SKM-1 (cell line): Measurements from ENCODE around the gene ZNF346.
"Not testable (repeated sequence)": the region's sequence is repeated elsewhere in the genome, so short reads cannot be mapped to it uniquely, and the experiment has no call there.

Experiments used
- DNase-seq: peaks from one replicate; lab custom pipeline; 2025; ENCODE audit not compliant: unreplicated experiment; lab: John Stamatoyannopoulos, UW

ZNF346 gene

GRCh38 chr5:177008716-177009115 lies 13.8 kb upstream of the ZNF346 start:
- DNase-seq: no peak

GRCh38 chr5:177010153-177010552 lies 12.3 kb upstream of the ZNF346 start:
- DNase-seq: no peak

- DNase-seq: no peak
Measured at GRCh38 chr5:177015156-177015555, 7.3 kb upstream of the ZNF346 start.

- no peak for DNase-seq
Measured at GRCh38 chr5:177018341-177018740, 4.2 kb upstream of the ZNF346 start.

- no peak for DNase-seq
Measured at GRCh38 chr5:177020033-177020432, 2.5 kb upstream of the ZNF346 start.

DNA sequence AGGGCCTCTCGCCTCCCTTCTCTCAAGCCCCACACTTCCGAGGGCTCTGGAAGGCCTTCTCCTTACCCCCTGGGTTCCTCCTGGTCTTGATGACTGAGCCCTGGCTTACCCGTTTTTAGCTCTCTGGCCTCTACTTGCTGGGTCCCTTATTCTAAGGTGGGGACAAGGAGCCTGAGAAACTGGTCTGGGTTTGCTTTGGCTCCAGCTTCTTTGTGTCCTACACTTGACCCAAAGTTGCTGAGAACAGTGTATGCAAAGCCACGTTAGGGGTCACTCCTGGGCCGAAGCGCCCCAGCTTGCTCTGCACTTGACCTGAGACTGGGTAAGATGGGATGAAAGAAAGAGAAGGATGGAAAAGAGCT lies 788 bp downstream of the ZNF346 start:
- DNase-seq: no peak

- DNase-seq: no peak
Measured at GRCh38 chr5:177024559-177024958, 2.1 kb downstream of the ZNF346 start.

DNA sequence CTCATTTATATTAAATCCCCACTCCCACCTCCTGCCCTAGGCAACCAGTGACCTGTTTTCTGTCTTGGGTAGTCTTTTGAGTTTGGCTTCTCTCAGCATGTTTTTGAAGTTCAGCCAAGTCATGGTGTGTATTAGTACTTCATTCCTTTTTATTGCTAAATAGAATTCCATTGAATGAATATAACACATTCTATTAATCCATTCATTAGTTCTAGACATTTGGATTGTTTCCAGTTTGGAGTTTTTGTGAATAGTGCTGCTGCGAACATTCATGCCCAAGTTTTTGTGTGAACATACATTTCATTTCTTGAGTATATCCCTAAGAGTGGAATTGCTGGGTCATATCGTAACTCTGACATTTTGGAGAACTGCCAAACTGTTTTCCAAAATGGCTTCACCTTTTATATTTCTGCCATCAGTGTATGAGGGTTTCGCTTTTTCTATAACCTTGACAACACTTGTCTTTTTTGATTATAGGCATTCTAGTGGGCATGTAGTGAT lies 2.7 kb downstream of the ZNF346 start:
- no peak for DNase-seq

- no peak for DNase-seq
Measured at GRCh38 chr5:177027665-177028064, 5.2 kb downstream of the ZNF346 start.

GRCh38 chr5:177029498-177029897 lies 7.0 kb downstream of the ZNF346 start:
- DNase-seq: no peak

- DNase-seq: no peak
Measured at GRCh38 chr5:177035976-177036375, 13.5 kb downstream of the ZNF346 start.

GRCh38 chr5:177036443-177036842 lies 13.9 kb downstream of the ZNF346 start:
- no peak for DNase-seq

- no peak for DNase-seq
Measured at GRCh38 chr5:177036921-177037320, 14.4 kb downstream of the ZNF346 start.

DNA sequence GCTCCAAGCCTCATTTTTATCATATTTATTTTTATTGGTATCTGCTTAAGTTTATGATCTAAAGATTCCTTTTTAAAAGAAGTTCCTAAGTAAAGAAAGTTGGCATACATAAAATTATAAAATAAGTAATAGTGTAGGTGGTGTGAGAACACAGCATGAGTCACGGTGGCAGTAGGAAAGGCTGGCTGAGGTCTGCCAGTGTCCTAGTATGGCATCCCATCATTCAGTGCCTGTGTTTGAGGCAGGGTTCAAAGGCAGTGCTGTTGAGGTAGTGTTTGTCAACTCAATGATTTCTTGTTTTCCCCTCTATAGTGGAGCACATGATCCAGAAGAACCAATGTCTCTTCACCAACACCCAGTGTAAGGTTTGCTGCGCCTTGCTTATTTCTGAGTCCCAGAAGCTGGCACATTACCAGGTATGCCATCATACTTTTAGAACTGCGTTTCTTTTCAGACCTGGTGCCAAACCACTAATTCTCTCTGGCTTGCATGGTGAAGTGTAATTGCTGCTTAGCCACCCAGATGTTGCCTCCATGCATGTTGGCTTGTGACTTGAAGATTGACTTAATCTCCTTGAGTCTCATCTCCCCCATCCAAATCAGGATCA lies 18.4 kb downstream of the ZNF346 start:
- DNase-seq: no peak

DNA sequence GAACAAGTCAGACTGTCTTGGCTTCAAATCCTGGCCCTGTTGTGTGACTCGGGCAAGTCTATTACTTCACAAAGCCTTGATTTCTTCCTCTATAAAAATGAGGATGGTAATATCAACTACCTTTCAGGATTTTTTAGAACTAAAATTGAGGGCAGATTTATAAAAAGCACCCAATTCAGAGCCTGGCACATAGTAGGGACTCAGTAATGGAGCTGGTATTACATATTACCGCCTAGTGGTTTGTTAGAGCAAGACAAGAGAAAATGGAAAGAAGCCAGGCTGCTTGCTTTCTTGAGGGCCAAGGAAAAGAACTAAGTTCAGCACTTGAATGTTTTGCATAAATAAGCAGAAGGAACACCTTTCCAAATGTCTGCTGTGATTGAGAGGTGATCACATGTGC lies 19.4 kb downstream of the ZNF346 start:
- DNase-seq: no peak

GRCh38 chr5:177043114-177043513 lies 20.6 kb downstream of the ZNF346 start:
- no peak for DNase-seq

- no peak for DNase-seq
Measured at GRCh38 chr5:177043958-177044357, 21.5 kb downstream of the ZNF346 start.

DNA sequence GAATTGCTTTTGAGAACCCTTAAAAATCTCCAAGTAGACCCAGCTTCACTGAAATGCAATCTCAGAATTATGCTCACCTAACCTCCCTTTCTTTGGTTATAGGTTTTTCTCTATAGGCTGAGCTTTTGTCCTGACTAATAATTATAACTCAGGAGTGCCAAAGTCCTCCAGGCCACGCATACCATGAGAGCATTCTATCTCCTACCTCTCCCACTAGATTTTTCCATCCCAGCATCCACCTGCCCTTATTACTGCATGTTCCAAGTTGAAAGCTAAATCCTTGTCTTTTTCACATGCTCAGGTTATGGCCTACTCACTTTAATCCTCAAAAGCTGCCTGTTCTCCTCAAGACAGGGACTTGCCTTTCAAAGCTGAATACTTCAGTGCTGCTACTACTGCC lies 22.1 kb downstream of the ZNF346 start:
- no peak for DNase-seq

DNA sequence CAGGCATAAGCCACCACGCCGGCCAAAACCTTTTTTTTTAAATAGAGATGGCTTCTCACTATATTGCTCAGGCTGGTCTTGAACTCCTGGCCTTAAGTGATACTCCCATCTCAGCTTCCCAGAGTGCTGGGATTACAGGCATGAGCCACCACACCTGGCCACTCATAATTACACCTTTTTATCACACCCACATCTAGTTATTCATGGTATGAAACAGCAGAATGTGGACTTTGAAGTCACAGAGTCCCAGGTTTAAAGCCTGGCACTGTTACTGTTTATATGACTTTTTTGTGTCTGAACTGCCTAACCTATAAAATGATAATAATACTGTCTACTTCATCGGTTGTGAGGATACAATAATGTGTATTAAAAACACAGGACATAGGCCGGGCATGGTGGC lies 23.1 kb downstream of the ZNF346 start:
- DNase-seq: no peak

DNA sequence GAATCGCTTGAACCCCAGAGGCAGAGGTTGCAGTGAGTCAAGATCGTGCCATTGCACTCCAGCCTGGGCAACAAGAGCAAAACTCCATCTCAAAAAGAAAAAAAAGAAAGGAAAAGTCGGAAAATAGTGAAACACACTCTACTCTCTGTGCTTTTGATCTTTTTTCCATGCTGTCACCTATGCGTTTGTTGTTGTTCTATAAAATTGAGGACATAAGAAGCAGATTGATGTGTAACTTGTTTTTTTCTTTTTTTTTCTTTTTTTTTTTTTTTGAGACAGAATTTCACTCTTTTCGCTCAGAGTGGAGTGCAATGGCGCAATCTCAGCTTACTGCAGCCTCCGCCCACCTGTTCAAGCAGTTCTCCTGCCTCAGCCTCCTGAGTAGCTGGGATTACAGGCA lies 26.0 kb downstream of the ZNF346 start:
- DNase-seq: not testable (repeated sequence)

DNA sequence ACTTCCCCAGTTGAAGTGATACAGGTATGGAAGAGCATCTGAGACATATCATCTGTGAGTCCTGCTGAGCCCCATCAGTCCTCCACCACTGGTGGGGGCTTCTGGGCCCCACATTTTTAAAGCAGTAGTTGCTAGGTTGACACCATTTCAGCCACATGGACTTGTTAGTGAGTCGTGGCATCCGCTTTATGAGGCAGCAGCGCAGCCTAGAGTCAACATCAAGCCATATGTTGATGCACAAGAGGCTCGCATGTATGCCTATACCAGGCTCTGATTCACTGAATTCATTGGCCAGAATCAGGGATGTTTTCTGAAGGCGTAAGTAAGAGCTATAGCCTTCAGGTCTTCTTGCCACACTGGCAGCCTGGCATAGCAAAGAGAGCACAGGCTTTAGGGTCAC lies 26.8 kb downstream of the ZNF346 start:
- DNase-seq: no peak

DNA sequence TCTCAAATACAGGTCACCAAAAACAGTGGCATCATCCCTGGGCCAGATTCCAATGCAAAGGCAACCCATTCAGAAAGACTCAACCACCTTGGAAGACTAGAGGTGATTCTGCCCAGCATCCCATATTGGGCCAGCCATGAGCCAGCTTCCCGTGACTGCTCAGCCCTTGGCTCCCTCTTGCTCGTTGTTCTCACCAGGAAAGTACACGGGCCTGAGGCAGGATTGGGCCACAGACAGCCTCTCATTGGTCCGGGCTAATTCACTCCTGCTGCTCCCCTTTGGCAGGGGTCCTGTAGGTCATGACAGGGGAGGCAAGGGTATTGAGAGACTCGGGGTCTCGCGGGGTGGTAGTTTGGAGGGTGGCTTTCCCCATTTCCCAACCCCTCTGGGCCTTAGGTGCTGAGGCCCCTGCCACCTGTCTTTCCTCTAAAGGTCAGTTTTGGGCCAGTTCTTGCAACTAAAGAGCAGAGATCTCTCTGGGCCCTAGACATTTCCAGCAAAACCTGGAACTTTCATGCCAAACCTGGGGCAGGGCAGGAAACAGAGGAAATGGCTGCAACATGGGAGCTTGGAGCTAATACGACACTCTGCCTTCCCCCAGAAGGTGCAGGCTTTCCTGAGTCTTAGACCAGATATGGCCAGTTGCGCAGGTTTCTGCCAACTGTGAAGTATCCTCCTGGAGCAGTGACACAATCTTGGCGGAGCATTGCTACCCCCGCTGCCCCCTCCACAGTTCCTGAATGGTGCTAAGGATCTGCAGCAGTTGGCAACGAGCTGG lies 42.2 kb downstream of the ZNF346 start:
- no peak for DNase-seq

DNA sequence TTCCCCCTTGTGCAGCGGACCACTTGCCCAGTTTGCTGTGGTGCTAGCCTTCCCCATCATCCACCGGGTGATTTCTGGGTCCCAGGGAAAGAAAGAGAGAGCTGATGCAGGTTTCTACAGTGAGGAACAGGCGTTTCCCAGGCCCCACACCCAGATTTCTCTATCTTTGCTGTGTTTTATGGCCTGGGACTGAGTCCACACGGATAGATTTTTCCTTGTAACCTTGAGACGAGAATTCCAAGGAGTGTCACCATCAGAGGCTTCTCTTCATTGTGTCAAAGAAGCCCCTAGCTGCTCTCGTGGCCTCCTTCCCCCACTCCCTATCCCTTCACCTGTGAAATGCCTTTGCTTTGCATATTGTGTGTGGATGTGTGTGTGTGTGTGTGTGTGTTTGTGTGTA lies 43.0 kb downstream of the ZNF346 start:
- DNase-seq: no peak
